GM19397 (cell line): ENCODE results near the gene MON1A.

ENCODE experiments used
- ATAC-seq: cut with Tn5 transposase; IDR thresholded peaks from one replicate; pipeline ENCODE4 v1.9.1; 2021; ENCODE audit warnings: mild to moderate bottlenecking, moderate library complexity; ENCODE audit not compliant: unreplicated experiment

The MON1A gene

DNA sequence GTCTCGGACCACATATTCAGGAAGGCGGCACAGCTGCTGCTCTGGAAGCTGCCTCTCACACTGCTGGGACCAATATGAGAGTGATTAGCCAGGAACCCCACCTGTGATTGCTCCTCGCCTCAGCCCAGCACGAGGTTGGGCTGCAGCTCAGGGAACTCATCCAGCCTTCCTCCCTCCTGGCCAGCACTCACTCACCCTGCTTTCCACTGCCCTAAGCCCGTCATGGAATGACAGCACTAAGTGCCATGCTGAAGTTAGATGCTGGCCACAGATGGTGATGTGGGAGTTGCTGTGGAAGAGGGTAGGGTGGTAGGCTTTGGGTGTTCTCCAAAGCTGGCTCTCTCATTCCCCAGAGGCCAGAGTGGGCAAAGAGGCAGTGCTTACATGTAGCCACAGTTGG lies 33.3 kb downstream of the MON1A start:
- ATAC-seq = no peak

DNA sequence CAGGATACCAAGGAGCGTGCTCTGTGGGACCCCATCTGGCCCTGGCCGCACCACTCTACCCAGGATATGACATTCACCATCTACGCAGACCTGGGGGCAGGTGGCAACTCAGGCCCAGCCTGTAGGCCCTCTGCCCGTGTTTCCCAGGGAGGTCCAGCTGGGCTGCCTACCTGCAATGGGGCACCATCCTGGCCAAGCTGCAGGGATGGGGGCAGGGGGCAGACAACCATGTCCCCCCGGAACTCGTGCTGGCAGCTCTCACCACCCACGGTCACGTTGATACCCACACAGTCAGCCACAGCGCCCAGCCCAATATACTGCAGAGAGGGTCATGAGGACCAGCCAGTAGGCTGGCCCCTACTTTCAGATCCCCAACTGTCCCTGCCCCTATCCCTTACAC lies 33.8 kb downstream of the MON1A start:
- no peak for ATAC-seq

DNA sequence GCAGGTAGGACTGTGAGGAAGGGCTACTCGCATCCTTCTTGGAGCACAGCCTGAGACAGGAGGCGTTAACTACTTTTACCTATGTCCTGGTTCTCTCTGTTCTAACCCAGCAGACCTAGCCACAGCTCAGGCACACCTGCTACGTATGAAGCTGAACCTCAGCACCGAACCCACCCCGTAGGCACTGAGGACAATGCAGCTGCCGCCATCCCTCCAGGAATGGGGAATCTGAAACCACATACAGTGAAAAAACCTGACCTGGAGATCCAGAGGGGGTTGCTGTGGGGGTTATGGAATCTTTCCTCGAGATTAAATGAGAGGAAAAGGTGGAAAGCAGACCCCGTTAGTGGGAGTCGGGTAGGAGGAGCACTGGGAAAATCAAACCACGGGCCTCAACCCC lies 40.3 kb downstream of the MON1A start:
- ATAC-seq = no peak

DNA sequence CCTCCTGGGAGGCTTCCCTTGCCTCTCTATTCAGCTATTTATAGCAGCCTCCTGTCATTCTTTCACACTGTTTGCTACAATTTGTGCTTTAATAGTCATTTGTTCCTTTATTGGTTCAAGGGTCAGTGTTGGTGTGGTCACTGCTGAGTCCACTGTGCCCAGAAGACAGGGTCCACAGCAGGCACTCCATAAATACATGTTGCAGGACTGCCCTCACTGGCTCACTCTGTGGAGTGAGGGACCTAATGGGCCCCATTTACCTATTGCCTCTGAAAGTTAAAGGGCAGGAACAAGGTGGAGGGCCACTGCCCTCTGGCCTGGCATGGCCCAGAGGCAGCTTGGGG lies 42.7 kb downstream of the MON1A start:
- no peak for ATAC-seq

DNA sequence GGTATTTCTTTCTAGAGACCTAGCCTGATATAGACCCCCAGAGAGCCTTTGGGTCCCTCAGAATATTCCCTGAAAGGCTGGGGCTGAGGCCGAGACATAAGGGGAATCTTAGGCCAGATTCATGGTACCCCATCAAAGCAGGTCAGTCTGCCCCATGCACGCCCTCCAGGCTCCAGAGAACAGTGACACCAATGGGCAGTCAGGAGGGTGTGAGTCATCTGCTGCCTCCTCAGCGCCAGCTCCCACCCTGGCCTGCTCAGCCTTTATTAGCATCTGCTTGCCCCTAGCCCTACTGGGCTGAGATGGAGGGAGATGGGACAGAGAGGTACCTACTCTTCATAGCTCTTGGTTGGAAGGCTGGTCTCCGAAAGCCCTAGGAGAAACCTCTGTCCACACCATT lies 45.6 kb downstream of the MON1A start:
- no peak for ATAC-seq

DNA sequence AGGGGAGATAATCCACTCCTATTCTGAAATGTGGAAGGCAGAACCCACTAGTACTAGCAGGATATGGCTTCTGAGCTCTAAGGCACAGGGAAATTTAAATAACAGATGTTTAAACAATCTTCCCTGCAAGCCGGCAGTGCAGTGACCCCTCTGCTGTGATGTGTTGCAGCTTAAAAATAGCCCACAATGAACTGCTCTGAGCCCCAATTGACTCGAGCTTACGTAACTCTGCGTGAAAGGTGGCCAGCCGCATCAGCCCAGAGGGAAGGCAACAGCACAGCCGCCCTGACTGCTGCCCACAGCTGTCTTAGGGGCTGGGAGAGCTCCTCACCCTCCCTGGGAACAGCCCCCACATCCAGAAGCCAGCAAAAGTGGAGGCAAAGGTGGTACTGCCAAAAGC lies 47.4 kb downstream of the MON1A start:
- ATAC-seq = no peak

DNA sequence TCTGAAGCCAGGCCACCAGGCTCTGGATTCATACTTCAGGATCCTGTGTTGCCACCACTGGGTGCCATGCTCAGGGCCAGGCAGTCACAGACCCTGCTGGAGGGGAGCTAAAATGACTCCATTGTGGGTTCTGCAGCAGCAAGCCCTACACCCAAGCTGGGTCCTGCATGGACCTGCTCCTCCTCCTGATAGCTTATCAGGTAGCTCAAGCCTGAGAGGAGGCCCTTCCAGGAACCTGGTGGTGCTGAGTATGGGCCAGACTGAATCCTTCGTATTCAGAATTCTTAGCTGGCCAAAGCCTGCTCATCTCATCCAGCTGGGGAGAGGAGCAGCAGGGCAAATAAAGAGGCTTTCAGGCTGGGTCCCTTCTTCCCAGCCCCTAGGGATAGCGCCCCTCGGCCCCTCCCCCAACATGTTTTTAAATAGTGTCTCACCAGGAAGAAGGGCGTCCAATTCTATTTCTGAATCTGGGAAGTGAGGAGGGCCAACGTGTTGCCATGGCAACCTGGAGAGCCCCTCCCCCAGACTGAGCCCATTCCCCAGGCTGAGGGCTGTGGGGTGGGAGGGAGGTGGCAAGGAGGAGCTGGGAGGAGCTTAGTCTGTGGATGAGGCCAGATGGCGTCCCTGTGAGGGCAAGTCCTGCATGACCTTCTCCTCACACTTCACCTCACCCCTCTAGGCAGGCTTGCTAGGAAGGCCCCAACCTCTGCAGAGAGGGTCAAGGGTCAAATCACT lies 48.9 kb downstream of the MON1A start:
- ATAC-seq = no peak

DNA sequence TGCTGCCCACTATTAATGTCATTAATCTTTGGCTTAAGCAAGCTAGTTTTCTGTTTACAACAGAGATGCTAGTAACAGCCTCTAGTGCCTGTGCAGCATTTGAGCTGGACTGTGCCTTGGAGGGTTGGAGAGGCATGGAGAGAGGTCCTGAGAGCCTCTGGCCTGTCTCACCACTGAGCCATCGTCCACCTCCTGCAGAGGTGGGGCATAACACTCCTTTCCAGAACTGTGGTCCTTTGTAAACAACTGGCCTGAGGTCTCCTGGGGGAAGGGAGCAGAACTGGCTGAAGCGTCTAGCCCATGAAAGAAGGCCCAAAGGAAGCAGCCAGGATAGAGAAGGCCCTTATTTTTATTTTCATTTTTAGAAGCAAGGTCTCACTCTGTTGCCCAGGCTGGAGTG lies 49.9 kb downstream of the MON1A start:
- ATAC-seq = no peak

DNA sequence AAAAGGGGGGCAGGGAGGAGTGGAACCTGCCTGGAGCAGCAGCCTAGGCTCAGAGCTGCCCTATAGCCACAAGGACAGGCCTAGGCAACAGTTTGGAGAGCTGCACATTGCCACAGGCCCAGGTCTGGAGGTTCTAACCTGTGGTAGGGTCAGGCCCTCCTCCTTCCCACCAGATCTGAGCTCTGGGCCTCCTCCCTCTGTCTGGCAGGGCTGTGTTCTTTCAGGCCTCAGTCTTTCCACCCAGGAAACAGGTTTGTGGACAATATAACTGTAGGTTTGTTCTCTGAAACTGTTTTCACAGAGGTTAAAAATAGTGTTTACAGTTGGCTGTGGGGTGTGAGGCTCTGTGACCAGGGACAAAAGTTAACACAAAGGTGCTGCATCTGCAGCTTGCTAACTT lies 50.9 kb downstream of the MON1A start:
- no peak for ATAC-seq

DNA sequence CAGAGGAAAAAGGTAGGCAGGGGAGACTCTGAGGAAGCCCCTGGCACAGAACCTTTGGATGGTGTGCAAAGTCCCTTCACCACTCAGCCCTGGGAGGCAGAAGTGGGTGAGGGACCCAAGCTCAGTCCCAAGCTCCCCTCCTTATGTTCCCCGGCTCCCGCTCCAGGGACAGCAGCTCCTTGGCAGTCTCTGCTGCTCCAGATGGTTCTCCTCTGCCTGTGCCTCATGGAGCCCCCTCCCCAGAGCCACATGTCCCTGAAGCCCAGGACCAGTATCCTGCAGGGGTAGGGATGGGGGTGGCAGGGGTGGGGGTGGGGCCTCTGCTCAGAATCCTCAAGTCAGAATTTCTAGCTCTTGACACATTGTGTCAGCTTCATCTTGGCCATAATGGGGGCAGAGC lies 51.9 kb downstream of the MON1A start:
- no peak for ATAC-seq

DNA sequence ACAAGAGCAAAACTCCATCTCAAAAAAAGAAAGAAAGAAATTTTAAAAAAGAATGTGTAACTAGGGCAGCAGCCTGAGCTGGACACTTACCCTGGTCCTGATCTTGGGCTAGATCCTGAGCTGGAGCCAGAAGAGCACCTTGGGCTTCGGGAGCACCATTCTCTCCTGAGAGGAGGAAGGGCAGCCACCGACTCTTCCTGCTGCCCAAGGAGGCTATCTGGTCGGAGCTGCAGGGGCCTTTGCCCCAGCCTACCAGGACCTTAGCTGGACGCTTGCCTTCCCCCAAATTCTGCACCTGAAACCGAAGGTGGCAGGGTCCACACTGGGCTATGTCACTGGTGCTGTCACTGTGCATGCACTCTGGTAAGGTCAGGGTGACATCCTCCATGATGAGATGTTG lies 53.0 kb downstream of the MON1A start:
- no peak for ATAC-seq

DNA sequence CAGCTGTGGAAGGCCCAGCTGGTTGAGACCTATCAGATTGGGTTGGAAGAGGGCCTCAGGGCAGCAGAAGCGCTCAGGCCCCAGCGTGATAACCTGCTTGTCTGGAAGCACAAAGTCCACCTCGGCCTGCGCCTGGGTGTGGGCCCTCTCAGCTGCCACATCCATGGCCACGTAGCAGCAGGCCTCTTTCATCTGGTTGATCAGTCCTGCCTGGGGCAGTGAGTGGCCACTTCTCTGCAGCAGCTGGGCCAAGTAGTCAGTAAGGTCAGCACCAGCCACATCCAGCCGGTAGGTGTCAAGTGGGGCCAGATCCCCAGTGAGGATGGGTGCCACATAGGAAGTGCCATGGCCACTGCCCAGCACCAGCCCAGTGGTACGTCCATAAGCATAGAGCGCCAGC lies 56.0 kb downstream of the MON1A start:
- no peak for ATAC-seq

DNA sequence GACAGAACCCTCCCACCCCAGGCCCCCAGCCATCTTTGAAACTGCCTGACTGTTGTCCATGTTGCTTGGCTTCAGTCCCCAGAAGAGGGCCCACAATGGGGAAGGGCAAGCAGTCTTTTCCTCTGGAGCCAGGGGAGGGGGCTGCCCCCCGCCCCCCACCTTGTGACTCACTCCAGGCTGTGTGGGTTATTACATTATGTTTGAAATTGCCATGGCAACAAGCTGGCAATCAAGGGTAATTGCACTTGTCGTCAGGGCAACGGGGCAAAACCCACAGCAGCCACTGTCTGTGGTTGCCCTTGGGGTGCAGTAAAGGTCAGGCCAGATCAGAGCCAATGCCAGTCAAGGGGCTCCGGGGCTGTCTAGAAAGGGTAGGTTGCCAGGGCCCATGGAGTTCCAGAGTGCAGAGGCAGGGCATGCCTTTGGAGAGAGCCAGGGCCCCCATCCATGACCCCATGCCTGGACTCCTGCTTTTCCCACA lies 56.8 kb downstream of the MON1A start:
- ATAC-seq = no peak

DNA sequence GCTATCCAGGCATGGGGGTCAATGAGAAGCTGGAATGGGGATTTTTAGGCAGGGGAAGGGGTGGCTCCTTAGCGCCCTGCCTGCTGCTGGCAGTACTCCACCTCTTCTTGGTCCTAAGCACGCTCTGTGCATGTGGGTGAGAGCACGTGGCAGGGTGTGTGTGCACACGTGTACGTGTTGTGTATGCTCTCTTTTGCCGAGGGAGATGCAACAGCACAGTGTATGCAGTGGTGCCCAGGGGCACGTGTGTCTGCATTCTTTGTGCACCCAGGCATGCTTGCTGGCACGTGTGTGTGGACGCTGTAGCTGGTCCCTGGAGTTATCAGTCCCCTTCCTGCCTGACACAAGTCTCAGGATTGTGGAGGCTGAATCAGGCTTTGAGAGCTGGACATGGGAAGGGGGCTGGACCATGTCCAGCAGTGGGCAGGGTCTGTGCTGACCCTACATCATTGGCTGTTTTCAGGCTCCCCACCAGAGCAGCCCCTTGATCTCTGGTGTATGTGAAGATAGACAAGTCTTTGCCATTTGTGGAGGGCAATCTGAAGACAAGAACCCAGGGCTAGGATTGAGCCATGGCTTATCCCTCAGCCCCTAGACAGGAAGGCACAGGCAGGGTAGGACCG lies 58.0 kb downstream of the MON1A start:
- no peak for ATAC-seq

DNA sequence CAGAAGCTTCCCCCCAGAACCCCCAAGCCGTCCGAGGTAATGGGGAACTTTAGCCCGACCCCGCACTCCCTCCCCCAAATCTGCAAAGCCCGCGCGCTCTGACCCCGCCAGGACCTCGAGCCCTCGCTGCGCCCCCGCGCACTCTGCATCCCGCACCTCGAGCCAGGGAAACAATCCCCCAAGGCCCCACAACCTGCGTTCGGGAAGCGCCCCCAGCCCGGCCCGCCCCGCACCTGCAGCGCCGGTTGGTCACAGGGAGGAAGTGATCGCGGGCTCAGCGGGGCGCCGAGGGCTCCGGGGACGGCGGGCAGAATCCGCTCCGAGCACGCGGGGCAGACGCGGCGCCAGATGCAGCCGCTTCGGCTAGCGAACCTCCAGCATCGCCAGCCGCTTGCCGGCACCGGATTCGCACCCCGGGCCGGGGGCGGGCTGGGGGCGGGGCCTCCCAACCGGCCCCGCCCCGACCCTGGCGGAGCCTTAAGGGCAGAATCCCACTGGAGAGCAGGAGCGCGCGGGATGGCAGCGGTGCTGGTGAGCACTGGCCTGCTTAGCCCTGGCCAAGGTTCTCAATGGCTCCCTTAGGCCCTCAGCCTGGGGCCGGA lies 60.0 kb downstream of the MON1A start, which contains the start of gene CAMKV:
Gene CAMKV (minus strand): TSS at position 382 of the 602 bp plus-strand sequence. CDS start 7,518 bp downstream, outside the sequence.
- no peak for ATAC-seq

DNA sequence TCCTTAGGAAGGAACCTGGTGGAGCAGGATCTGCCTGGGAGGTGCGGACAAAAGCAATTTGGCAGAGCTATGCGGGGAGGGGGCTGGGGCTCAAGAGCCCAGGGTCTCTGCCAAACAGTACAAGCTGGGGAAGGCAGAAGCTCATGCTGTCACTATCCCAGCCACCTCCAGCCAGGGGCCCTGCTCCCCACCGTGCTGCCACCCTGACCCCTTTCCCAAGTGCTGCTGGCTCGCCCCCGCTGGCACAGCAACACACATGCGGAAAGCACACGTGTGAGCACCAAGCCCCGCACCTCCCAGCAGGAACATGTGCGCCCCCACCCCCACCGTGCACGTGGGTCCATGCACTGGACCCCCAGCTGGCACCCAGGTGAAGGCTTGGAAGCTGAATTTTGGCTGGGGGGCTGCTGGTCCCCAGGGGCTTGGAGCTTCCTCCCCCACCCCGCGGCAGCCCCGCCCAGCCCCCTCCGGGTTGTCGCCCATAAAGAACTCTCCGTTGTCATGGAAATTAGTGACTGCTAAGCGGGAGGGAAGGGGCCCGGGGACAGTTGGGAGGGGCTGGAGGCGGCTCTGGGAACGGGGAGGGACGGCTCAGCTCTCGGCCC lies 60.6 kb downstream of the MON1A start:
- ATAC-seq = no peak

DNA sequence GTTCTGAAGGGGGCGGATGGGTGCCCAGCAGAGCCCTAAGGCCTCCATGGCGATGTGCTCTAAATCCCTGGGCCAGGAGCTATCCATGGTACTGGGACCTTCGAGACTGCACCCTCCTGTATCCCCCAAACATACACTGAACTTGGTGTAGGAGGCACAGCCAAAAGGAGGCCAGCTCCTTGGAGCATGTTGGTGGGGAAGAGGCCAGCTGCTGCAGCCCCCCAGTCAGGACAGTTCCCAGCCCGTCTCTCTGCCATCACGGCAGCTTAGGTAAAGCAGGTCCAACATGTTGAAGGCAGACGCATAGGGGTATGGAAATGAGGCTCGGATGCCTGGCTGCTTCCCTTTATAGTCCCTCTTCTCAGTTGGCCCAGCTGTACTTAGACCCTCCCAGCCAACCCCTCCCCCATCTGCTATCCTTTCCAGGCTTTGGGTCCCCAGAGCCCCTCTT lies 61.7 kb downstream of the MON1A start:
- no peak for ATAC-seq

DNA sequence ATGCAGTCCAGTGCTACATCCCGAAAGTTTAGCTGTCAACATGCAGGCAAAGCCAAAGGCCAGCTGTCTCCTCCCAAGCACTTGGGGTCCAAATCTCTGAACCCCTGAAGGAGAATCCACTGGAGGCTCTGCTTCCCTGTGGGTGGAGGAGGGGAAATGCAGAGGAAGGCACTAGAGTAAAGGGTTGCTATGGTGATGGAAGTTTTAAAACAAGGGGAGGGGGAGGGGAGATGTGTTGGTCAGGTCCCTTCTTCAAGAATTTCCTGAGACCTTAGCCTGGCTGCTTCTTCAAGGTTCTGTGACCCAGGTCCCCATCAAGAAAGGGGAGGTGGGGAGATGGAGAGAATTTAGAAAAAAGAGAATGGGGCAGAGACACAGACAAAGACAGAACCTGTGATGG lies 62.2 kb downstream of the MON1A start:
- ATAC-seq = no peak

DNA sequence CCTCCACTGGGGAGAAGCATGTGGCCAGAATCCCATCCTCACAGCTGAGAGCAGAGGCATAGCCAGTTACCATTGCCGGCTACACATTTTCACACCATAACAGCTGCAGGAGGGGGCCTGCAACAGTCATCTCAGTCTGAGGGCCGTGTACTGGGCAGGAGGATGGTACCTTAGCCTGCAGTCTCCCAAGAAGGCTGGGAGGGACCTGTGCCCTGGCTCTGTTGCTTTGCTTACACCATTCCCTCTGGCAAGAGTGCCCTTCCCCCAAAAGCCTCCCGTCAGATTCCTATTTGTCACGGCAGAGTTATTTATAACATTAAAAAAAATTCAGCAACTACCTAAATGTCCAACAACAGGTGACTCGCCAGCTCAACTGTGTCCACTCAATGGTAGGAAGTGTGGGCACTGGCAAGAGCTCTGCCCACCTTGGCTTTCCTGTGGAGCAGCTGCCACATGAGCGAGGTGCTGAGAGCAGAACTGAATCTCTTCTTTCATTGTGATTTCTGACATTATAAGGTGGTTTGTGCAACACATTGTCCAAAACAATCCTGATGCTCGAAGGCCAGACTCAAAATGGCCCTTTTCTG lies 64.3 kb downstream of the MON1A start:
- ATAC-seq = no peak

DNA sequence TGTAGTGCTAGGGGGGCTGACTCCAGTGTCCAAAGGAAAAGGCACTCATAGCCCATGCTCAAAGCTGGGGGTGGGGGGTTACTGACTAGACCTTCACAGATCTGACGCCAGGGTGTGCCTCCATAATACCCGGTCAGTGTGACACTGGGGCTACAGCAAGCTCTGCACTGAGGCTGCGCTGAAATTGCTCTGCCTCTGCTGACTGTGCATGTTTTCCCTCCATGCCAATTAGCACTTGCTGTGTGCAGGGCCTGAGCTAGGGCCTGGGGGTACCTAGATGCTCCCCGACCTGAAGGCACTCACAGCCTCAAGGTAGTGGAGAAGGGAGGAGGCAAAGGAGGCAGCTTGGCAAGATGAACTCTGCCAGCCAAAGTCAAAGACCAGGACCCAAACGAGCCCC lies 65.1 kb downstream of the MON1A start:
- ATAC-seq = no peak

DNA sequence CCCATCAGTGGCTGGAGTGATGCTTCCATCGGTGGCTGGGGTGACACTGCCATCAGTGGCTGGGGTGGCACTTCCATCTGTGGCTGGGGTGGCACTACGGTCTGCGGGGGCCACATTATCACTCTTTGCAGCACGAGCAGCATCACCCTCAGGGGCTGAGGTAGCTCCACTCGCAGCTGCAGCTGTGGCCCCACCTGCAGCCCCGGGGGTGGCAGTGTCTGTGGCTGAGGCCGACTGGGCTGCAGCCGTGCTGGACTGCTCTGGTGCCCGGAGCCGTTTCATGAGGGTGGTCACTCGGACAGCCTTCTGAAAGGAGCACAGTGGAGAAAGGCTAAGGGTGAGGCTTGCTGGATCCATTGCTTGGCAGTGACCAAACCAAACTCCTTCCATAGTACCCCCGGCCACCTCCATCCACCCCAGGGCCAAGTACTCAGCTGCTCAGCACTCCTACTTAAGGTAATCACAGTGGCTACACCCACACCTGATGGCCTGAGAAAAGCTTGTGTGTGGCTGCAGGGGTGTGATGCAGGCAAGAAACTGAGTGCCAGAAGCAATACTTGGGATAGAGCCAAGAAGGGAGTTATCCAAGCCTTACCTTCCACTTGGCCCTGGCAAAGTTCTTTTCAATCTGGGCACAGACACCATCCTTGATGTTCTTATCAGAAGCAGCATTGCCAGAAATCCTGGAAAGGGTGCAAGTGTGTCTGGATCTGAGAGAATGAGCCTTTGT lies 69.9 kb downstream of the MON1A start:
- no peak for ATAC-seq
